H9 (cell line): ENCODE results near the gene ZNF668. TPM values are rescaled to one million over a fixed set of nuclear protein-coding genes. Genes with fewer than 3 reads are reported as not detected.

Experiments used
- DNase-seq: peaks from one replicate; pipeline ENCODE4 v3.0.0-alpha.2; 2017
- H2AFZ ChIP-seq: one replicate; pipeline ENCODE4 v1.6.1; 2013; ENCODE audit warnings: mild to moderate bottlenecking, low read length, control low read depth, moderate library complexity
- H2AK5ac ChIP-seq: 2 replicates; pipeline ENCODE4 v1.6.1; 2013; ENCODE audit warnings: low read length, control low read depth, mixed read lengths; ENCODE audit not compliant: insufficient read length
- H2BK120ac ChIP-seq: one replicate; pipeline ENCODE4 v1.6.1; 2013; ENCODE audit warnings: low read depth, mild to moderate bottlenecking, low read length, control low read depth, inconsistent platforms; ENCODE audit not compliant: poor library complexity, severe bottlenecking
- H2BK12ac ChIP-seq: 2 replicates; pipeline ENCODE4 v1.6.1; 2013; ENCODE audit warnings: low read length, control low read depth, mixed read lengths, low read depth; ENCODE audit not compliant: insufficient read length
- H2BK15ac ChIP-seq: 2 replicates; pipeline ENCODE4 v1.6.1; 2013; ENCODE audit warnings: low read depth, low read length, control low read depth
- H2BK20ac ChIP-seq: one replicate; pipeline ENCODE4 v1.6.1; 2013; ENCODE audit warnings: low read depth, mild to moderate bottlenecking, low read length, control low read depth, inconsistent platforms; ENCODE audit not compliant: poor library complexity, severe bottlenecking
- H2BK5ac ChIP-seq: 2 replicates; pipeline ENCODE4 v1.6.1; 2013; ENCODE audit warnings: low read length, control low read depth, mixed read lengths; ENCODE audit not compliant: insufficient read length
- H3K14ac ChIP-seq: 2 replicates; pipeline ENCODE4 v1.6.1; 2013; ENCODE audit warnings: low read length, control low read depth; ENCODE audit not compliant: insufficient read depth
- H3K18ac ChIP-seq: 2 replicates; pipeline ENCODE4 v1.6.1; 2013; ENCODE audit warnings: low read depth, mild to moderate bottlenecking, mixed read lengths, low read length, control low read depth; ENCODE audit not compliant: insufficient read length
- H3K23ac ChIP-seq: 2 replicates; pipeline ENCODE4 v1.6.1; 2013; ENCODE audit warnings: low read length, control low read depth, mixed read lengths, low read depth; ENCODE audit not compliant: insufficient read length
- H3K23me2 ChIP-seq: 2 replicates; pipeline ENCODE4 v1.6.1; 2013; ENCODE audit warnings: low read depth, mild to moderate bottlenecking, mixed read lengths, low read length, control low read depth; ENCODE audit not compliant: insufficient read length, poor library complexity, severe bottlenecking
- H3K27ac ChIP-seq: 2 replicates; pipeline ENCODE4 v1.5.1; 2013; ENCODE audit warnings: low read length, control low read depth, mixed read lengths, low read depth; ENCODE audit not compliant: insufficient read length
- H3K27me3 ChIP-seq: 2 replicates; pipeline ENCODE4 v1.6.1; 2013; ENCODE audit warnings: low read length, control low read depth, inconsistent platforms; ENCODE audit not compliant: insufficient read depth
- H3K4ac ChIP-seq: 2 replicates; pipeline ENCODE4 v1.6.1; 2013; ENCODE audit warnings: low read depth, mild to moderate bottlenecking, control low read depth, inconsistent platforms, low read length, moderate library complexity
- H3K4me1 ChIP-seq: 2 replicates; pipeline ENCODE4 v1.6.1; 2013; ENCODE audit warnings: low read length, control low read depth, inconsistent platforms; ENCODE audit not compliant: insufficient read depth
- H3K4me2 ChIP-seq: 2 replicates; pipeline ENCODE4 v1.6.1; 2013; ENCODE audit warnings: low read length, control low read depth, mixed read lengths; ENCODE audit not compliant: insufficient read length, insufficient read depth
- H3K56ac ChIP-seq: 2 replicates; pipeline ENCODE4 v1.6.1; 2013; ENCODE audit warnings: low read depth, mild to moderate bottlenecking, mixed read lengths, low read length, control low read depth; ENCODE audit not compliant: insufficient read length
- H3K79me1 ChIP-seq: 2 replicates; pipeline ENCODE4 v1.6.1; 2013; ENCODE audit warnings: low read depth, mild to moderate bottlenecking, moderate library complexity, low read length, control low read depth, inconsistent platforms; ENCODE audit not compliant: insufficient read depth, poor library complexity, severe bottlenecking
- H3K79me2 ChIP-seq: 2 replicates; pipeline ENCODE4 v1.6.1; 2013; ENCODE audit warnings: low read length, control low read depth, inconsistent platforms; ENCODE audit not compliant: insufficient read depth
- H3K9ac ChIP-seq: 2 replicates; pipeline ENCODE4 v1.6.1; 2013; ENCODE audit warnings: low read length, control low read depth, mixed read lengths; ENCODE audit not compliant: insufficient read length; ENCODE audit errors: extremely low read depth
- H3K9me3 ChIP-seq: one replicate; pipeline ENCODE4 v1.6.1; 2013; ENCODE audit warnings: low read depth, low read length, inconsistent platforms; ENCODE audit not compliant: control insufficient read depth
- H3T11ph ChIP-seq: one replicate; pipeline ENCODE4 v1.6.1; 2013; ENCODE audit warnings: mild to moderate bottlenecking, low read length, control low read depth, inconsistent platforms
- H4K20me1 ChIP-seq: one replicate; pipeline ENCODE4 v1.6.1; 2013; ENCODE audit not compliant: control insufficient read depth, insufficient read length, insufficient read depth
- H4K5ac ChIP-seq: 2 replicates; pipeline ENCODE4 v1.6.1; 2013; ENCODE audit warnings: low read depth, mild to moderate bottlenecking, mixed read lengths, low read length, control low read depth; ENCODE audit not compliant: insufficient read length
- H4K8ac ChIP-seq: replicated peaks from 2 replicates; pipeline ENCODE4 v1.6.1; 2013; ENCODE audit warnings: low read length, control low read depth, mixed read lengths, low read depth; ENCODE audit not compliant: insufficient read length
- H4K91ac ChIP-seq: 2 replicates; pipeline ENCODE4 v1.6.1; 2013; ENCODE audit warnings: low read depth, mild to moderate bottlenecking, moderate library complexity, mixed read lengths, low read length, control low read depth; ENCODE audit not compliant: insufficient read length
- H3K27ac Mint-ChIP-seq, 3 experiments: 2 replicates in 2 of 3; 3 replicates in 1 of 3; pipeline ENCODE4 v1.8.0; 2020 to 2021; ENCODE audit warnings: mixed read lengths in 3 of 3, mild to moderate bottlenecking in 1 of 3, moderate library complexity in 1 of 3
- H3K27me3 Mint-ChIP-seq: 2 replicates; pipeline ENCODE4 v1.8.0; 2021; ENCODE audit warnings: low read depth, mild to moderate bottlenecking, moderate library complexity, mixed read lengths
- H3K36me3 Mint-ChIP-seq, 3 experiments: 2 replicates in 2 of 3; 3 replicates in 1 of 3; pipeline ENCODE4 v1.8.0; 2020 to 2021; ENCODE audit warnings: low read depth in 3 of 3, mixed read lengths in 3 of 3; ENCODE audit not compliant: insufficient read depth in 1 of 3
- H3K4me1 Mint-ChIP-seq, 2 experiments: 2 replicates each; pipeline ENCODE4 v1.8.0; 2020; ENCODE audit warnings: mixed read lengths in 2 of 2
- H3K4me3 Mint-ChIP-seq, 2 experiments: 2 replicates in 1 of 2; 3 replicates in 1 of 2; pipeline ENCODE4 v1.8.0; 2020 to 2021; ENCODE audit warnings: mild to moderate bottlenecking in 2 of 2, mixed read lengths in 2 of 2, moderate library complexity in 1 of 2
- H3K9me3 Mint-ChIP-seq, 2 experiments: 2 replicates in 1 of 2; 3 replicates in 1 of 2; pipeline ENCODE4 v1.8.0; 2020; ENCODE audit warnings: mild to moderate bottlenecking in 2 of 2, mixed read lengths in 2 of 2, moderate library complexity in 1 of 2
- CTCF ChIP-seq: fragments of 200-600 bp; sonication (generic); conservative IDR thresholded peaks from 3 replicates; pipeline ENCODE4 v1.8.0; 2021; ENCODE audit warnings: antibody characterized with exemption, mild to moderate bottlenecking
- WGBS: extraction: QIAGEN DNeasy Blood & Tissue Kit; methylation state at CpG from one replicate; pipeline ENCODE4 v1.1.7; 2013; ENCODE audit warnings: missing lambda C conversion rate, low lambda C conversion rate, mixed read lengths; ENCODE audit not compliant: insufficient read length; ENCODE audit errors: extremely low coverage; 5-methylcytosine and 5-hydroxymethylcytosine counted together
- total RNA-seq: library from RNA; stranded (reverse); gene quantifications from 2 replicates; pipeline ENCODE4 v1.2.1, GENCODE V29; 2021

The ZNF668 gene
- total RNA-seq, 1 experiment from 2014 or later, result 18.6 TPM

GRCh38 chr16:31088459-31089183, 14.6 kb upstream of the ZNF668 start, which contains the start of gene PRSS53:
Gene PRSS53 (minus strand): TSS chr16:31088943. CDS start chr16:31088809, 134 bp downstream.
- H3K4me2 ChIP-seq, result no peak within 1 kb of the TSS
- no peak within 1 kb of the TSS for H4K91ac ChIP-seq
- no peak within 1 kb of the TSS for H3K4ac ChIP-seq
- peaks cover 3 to 4% of the 10 kb centered on the region in 2 experiments; a peak in 2 of 4 replicates for H3K4me1 Mint-ChIP-seq
- H3K4me3 Mint-ChIP-seq, result no peak within 1 kb of the TSS
- no peak within 1 kb of the TSS for H2AK5ac ChIP-seq
- H3K36me3 Mint-ChIP-seq, result peaks cover 3 to 27% (median 24%) of the 10 kb centered on the region in 3 experiments; a peak in 6 of 7 replicates
- no peak within 1 kb of the TSS; a peak in 1 of 7 replicates for H3K27ac Mint-ChIP-seq
- H4K5ac ChIP-seq, result no peak within 1 kb of the TSS
- no peaks in the 10 kb centered on the region for H3K27me3 ChIP-seq
- H3K23ac ChIP-seq, result no peak within 1 kb of the TSS
- no peak within 1 kb of the TSS for H2BK20ac ChIP-seq
- WGBS, result no CpG with 5 or more reads among the region's 15 CpGs
- no peaks in the 10 kb centered on the region for H4K20me1 ChIP-seq
- H3K14ac ChIP-seq, result no peak within 1 kb of the TSS
- H3K9me3 Mint-ChIP-seq, result no peaks in the 10 kb centered on the region
- H3T11ph ChIP-seq, result no peak within 1 kb of the TSS
- H3K18ac ChIP-seq, result no peak within 1 kb of the TSS
- H3K27me3 Mint-ChIP-seq, result no peaks in the 10 kb centered on the region
- H2BK12ac ChIP-seq, result no peak within 1 kb of the TSS
- no peaks in the 10 kb centered on the region for H3K9me3 ChIP-seq
- DNase-seq, result no peak
- no peak within 1 kb of the TSS for H3K9ac ChIP-seq
- H2BK5ac ChIP-seq, result no peak within 1 kb of the TSS
- no peak within 1 kb of the TSS for H2BK15ac ChIP-seq
- H2AFZ ChIP-seq, result no peak within 1 kb of the TSS
- H3K23me2 ChIP-seq, result peaks cover 5% of the 10 kb centered on the region
- no peaks in the 10 kb centered on the region for H3K4me1 ChIP-seq
- H2BK120ac ChIP-seq, result no peak within 1 kb of the TSS
- peaks cover 2% of the 10 kb centered on the region for H3K79me1 ChIP-seq
- H3K79me2 ChIP-seq, result peaks cover 2% of the 10 kb centered on the region; the same call in 1 of the 2 replicates
- no peak for TF ChIP-seq CTCF
- no peak within 1 kb of the TSS for H3K56ac ChIP-seq
- no peak within 1 kb of the TSS for H3K27ac ChIP-seq
- no peak within 1 kb of the TSS for H4K8ac ChIP-seq
